Astrocyte of the spinal cord (primary cell): ENCODE results near the gene BCAM.
"Not testable (repeated sequence)": the region's sequence is repeated elsewhere in the genome, so short reads cannot be mapped to it uniquely, and the experiment has no call there.

Source experiments
- DNase-seq: peaks from one replicate; pipeline ENCODE4 v3.0.0; 2011; ENCODE audit warnings: low read depth, low spot score
- H3K4me3 ChIP-seq: 2 replicates; pipeline ENCODE4 v1.5.1; 2011; ENCODE audit warnings: low read depth, mild to moderate bottlenecking, low read length, moderate library complexity
- CTCF ChIP-seq: IDR thresholded peaks from 2 replicates; pipeline ENCODE4 v1.5.1; 2012; ENCODE audit warnings: low read depth, mild to moderate bottlenecking, low read length, inconsistent platforms
- in situ Hi-C: cut with HindIII; loops from 2 replicates; pipeline ENCODE4 v1.10.0; 2017; ENCODE audit warnings: low sequenced_read_pairs

The BCAM gene

GRCh38 chr19:44850641-44851109 lies 41.8 kb downstream of the BCAM start:
- no peak for DNase-seq
- no peak overlapping the region for H3K4me3 ChIP-seq
- TF ChIP-seq CTCF = no peak
- in situ Hi-C loops = no loop called here

DNA sequence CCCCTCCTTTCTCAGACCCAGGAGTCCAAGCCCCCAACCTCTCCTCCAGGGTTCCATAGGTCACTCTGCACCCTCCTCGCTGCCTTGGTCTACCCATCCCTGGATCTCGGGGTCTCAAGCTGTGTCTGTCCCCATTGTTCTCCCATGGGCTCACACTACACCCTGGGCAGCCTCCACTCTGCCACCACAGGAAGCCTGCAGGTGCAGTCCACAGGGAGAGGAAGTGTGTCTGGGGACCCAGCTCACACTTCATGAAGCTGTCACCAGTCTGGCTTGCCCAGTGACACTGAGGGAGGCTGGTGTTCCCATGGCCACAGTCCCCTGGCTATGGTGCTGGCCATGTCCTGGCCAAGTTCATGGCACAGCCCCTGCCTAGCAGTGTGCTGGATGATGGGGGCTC lies 42.5 kb downstream of the BCAM start:
- no peak for DNase-seq

GRCh38 chr19:44855606-44856005 lies 46.7 kb downstream of the BCAM start:
- no peak for DNase-seq
- H3K4me3 ChIP-seq = no peak overlapping the region
- in situ Hi-C loops = no loop called here
- no peak for TF ChIP-seq CTCF

More for the DNA sequence above, 42.5 kb downstream of the BCAM start:
- H3K4me3 ChIP-seq = no peak overlapping the region
- in situ Hi-C loops = no loop called here
- no peak for TF ChIP-seq CTCF

GRCh38 chr19:44856421-44857083 lies 47.6 kb downstream of the BCAM start:
- DNase-seq = peak; percentile 62
- in situ Hi-C loops = no loop called here
- H3K4me3 ChIP-seq = no peak overlapping the region
- TF ChIP-seq CTCF = no peak

- no peak overlapping the region for H3K4me3 ChIP-seq
- DNase-seq = no peak
- TF ChIP-seq CTCF = no peak
- in situ Hi-C loops = no loop called here
These were observed 48.9 kb downstream of the BCAM start for GRCh38 chr19:44857837-44858236.

- in situ Hi-C loops, DNase-seq, H3K4me3 ChIP-seq: not testable (repeated sequence)
These were observed 52.7 kb downstream of the BCAM start for GRCh38 chr19:44861576-44861975.

DNA sequence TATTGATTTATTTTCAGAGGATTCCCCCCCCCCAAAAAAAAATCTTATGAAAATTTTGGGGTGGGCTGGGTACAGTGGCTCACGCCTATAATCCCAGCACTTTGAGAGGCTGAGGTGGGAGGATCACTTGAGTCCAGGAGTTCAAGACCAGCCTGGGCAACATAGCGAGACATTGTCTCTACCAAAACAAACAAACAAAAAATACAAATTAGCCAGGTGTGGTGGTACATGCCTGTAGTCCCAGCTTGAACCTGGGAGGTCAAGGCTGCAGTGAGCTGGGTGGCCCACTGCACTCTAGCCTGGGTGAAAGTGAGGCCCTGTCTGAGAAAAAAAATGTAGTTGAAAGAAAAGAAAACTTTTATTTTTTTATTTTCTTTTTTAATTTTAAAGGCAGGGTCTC lies 55.1 kb downstream of the BCAM start:
- in situ Hi-C loops = no loop called here
- no peak for TF ChIP-seq CTCF
- DNase-seq = no peak
- no peak overlapping the region for H3K4me3 ChIP-seq
